Muscle layer of duodenum (tissue), 2 donors: Measurements from ENCODE around the gene DST.
"Not testable (repeated sequence)": the region's sequence is repeated elsewhere in the genome, so short reads cannot be mapped to it uniquely, and the experiment has no call there.

Experiments
- H3K27ac ChIP-seq: one replicate; pipeline ENCODE4 v1.7.0; 2013; ENCODE audit warnings: mild to moderate bottlenecking, low read length
- H3K27me3 ChIP-seq: one replicate; pipeline ENCODE4 v1.7.0; 2013; ENCODE audit warnings: low read depth, mild to moderate bottlenecking, control low read depth, low read length
- H3K36me3 ChIP-seq, 2 donors: one replicate each; pipeline ENCODE4 v1.7.0; 2013; ENCODE audit warnings: low read length in 2 of 2, control low read depth in 1 of 2, mild to moderate bottlenecking in 1 of 2; ENCODE audit not compliant: insufficient read depth in 2 of 2, control insufficient read depth in 1 of 2
- H3K4me1 ChIP-seq, 2 donors: one replicate each; pipeline ENCODE4 v1.7.0; 2013; ENCODE audit warnings: low read length in 2 of 2, mild to moderate bottlenecking in 2 of 2, control low read depth in 1 of 2, moderate library complexity in 1 of 2; ENCODE audit not compliant: insufficient read depth in 2 of 2, control insufficient read depth in 1 of 2
- H3K4me3 ChIP-seq, 2 donors: one replicate each; pipeline ENCODE4 v1.7.0; 2013; ENCODE audit warnings: low read length in 2 of 2, low read depth in 1 of 2, mild to moderate bottlenecking in 1 of 2
- H3K9me3 ChIP-seq, 2 donors: one replicate each; pipeline ENCODE4 v1.7.0; 2013; ENCODE audit warnings: low read length in 2 of 2, control low read depth in 1 of 2, mild to moderate bottlenecking in 1 of 2; ENCODE audit not compliant: control insufficient read depth in 1 of 2
- donor health status: healthy.

The DST gene

GRCh38 chr6:56570413-56571359, 72.0 kb downstream of the DST start:
- H3K27ac ChIP-seq = no peak overlapping the region
- H3K9me3 ChIP-seq = no peaks in the 10 kb centered on the region
- H3K36me3 ChIP-seq = peaks cover 0 to 11% of the 10 kb centered on the region in 2 donors
- H3K4me3 ChIP-seq = no peak overlapping the region
- peaks cover 0 to 16% of the 10 kb centered on the region in 2 donors for H3K4me1 ChIP-seq
- no peaks in the 10 kb centered on the region for H3K27me3 ChIP-seq

DNA sequence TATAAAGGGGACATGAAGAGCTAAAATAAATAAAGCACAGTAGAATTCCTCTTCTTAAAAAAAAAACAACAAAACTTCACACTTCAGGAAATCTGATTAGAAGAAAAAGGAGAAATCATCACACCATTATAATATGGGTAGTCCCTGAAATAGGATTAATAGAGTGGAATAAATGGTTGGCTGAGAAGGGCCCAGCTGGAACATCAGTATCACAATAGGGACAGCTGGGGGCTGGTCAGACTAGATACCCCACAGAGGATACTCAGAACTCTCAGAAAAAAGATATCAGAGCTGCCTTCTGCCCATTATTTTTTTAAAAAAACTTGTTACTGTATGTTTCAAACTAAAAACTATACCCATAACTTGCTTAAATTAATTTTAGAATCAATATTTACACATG, 75.2 kb downstream of the DST start:
- H3K27me3 ChIP-seq = no peaks in the 10 kb centered on the region
- H3K27ac ChIP-seq = no peak overlapping the region
- no peak overlapping the region for H3K4me3 ChIP-seq
- peaks cover 0 to 9% of the 10 kb centered on the region in 2 donors for H3K36me3 ChIP-seq
- no peaks in the 10 kb centered on the region for H3K9me3 ChIP-seq
- H3K4me1 ChIP-seq = peaks cover 0 to 2% of the 10 kb centered on the region in 2 donors

DNA sequence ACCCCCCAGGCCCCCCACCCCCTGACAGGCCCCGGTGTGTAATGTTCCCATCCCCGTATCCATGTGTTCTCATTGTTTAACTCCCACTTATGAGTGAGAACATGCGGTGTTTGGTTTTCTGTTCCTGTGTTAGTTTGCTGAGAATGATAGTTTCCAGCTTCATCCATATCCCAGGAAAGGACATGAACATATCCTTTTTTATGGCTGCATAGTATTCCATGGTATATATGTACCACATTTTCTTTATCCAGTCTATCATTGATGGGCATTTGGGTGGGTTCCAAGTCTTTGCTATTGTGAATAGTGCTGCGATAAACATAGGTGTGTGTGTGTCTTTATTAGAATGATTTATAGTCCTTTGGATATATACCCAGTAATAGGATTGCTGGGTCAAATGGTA, 80.0 kb downstream of the DST start:
- H3K27ac ChIP-seq, H3K4me1 ChIP-seq, H3K27me3 ChIP-seq, H3K9me3 ChIP-seq, H3K4me3 ChIP-seq: not testable (repeated sequence)
- peaks cover 8 to 25% of the 10 kb centered on the region in 2 donors for H3K36me3 ChIP-seq

GRCh38 chr6:56556751-56557540, 85.7 kb downstream of the DST start:
- Histone ChIP-seq H3K27ac (no peak overlapping the region), H3K4me3 (no peak overlapping the region), H3K27me3 (no peaks in the 10 kb centered on the region), H3K36me3 (peaks cover 23% of the 10 kb centered on the region in 2 donors), H3K9me3 (no peaks in the 10 kb centered on the region), H3K4me1 (peaks cover 9 to 22% of the 10 kb centered on the region in 2 donors)

DNA sequence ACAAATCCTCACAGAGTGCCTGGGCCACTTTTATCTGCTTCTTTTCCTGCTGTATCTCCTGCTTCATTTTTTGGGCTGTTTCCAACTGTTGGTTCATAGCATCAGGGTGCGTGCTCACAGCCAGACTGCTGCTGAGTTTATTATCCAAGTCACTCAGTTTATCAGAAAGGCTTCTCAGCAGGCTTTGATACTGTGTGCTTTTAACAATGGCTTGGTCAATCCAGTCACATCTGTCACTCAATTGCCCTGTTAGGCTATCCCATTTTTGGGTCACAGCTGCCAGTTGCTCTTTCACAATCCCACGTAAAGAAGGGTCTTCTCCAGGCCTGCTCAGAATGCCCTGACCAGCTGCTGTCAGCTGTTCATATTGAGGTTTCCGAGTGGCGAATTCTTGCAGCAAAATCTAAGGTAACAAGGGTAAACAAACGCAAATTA, 87.2 kb downstream of the DST start:
- Histone ChIP-seq H3K4me1 (peaks cover 9 to 35% of the 10 kb centered on the region in 2 donors), H3K36me3 (peaks cover 20 to 23% of the 10 kb centered on the region in 2 donors), H3K4me3 (no peak overlapping the region), H3K27ac (no peak overlapping the region), H3K27me3 (no peaks in the 10 kb centered on the region), H3K9me3 (no peaks in the 10 kb centered on the region)

GRCh38 chr6:56552187-56553130, 90.2 kb downstream of the DST start:
- Histone ChIP-seq H3K27ac (no peak overlapping the region), H3K9me3 (no peaks in the 10 kb centered on the region), H3K4me1 (peaks cover 9 to 50% of the 10 kb centered on the region in 2 donors), H3K27me3 (no peaks in the 10 kb centered on the region), H3K4me3 (no peak overlapping the region), H3K36me3 (peaks cover 11 to 15% of the 10 kb centered on the region in 2 donors)

DNA sequence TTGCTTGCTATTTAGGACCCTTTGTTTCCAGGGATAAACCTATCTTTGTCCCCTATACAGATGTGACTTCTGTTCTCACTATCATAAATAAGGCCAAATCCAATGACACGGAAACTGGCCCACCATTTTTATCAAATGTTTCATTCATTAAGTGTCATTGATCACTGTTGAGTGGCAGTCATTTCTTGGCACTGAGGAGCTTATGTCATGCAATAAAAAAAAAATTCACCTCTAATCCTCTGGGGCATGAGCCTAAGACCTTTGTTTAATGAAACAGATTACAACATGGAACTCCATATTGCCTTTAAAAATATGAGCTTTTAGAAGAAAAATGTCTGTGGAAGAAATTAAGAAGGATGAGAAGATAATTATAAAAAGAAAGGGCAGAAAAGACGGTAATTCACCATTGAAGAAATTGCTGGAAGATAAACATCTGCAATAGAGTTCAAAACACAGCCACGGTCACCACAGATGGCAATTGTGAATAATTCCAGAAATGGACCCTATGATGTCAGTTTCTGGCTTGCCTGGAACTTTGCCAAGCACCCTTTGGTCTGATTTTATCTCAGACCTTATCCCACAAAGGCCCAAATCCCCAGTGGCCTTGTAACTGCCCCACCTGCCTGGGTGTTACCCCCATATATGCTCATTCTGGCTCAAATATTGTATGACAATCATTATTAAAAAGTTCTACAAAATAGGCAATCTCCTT, 91.1 kb downstream of the DST start:
- Histone ChIP-seq H3K9me3 (no peaks in the 10 kb centered on the region), H3K27ac (no peak overlapping the region), H3K4me1 (peaks cover 9 to 59% of the 10 kb centered on the region in 2 donors), H3K4me3 (no peak overlapping the region), H3K27me3 (no peaks in the 10 kb centered on the region), H3K36me3 (peaks cover 11% of the 10 kb centered on the region in 2 donors)

DNA sequence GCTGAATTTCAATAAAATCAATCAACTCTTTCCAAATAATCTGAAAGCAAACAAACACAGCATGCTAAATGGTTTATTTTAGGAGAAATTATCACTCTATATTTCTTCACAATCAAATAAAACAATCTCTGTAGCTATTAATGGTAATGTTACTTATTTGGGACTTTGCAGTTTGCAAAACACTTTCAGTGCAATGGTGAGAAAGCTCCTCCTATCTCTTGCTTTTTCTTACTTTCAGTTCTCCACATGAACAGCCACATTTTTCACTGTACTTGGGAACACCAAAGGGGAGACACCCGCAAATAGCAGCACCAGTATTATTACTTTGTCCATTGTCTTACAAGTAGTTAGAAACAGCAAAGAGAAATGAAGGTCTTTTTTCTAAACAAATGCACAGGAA, 92.4 kb downstream of the DST start:
- H3K27ac ChIP-seq = peak overlapping the region; percentile 21
- H3K4me3 ChIP-seq = peak overlapping the region; percentile 26 to 28
- peaks cover 4 to 58% of the 10 kb centered on the region in 2 donors for H3K4me1 ChIP-seq
- H3K27me3 ChIP-seq = no peaks in the 10 kb centered on the region
- H3K9me3 ChIP-seq = no peaks in the 10 kb centered on the region
- peaks cover 11% of the 10 kb centered on the region in 2 donors for H3K36me3 ChIP-seq

DNA sequence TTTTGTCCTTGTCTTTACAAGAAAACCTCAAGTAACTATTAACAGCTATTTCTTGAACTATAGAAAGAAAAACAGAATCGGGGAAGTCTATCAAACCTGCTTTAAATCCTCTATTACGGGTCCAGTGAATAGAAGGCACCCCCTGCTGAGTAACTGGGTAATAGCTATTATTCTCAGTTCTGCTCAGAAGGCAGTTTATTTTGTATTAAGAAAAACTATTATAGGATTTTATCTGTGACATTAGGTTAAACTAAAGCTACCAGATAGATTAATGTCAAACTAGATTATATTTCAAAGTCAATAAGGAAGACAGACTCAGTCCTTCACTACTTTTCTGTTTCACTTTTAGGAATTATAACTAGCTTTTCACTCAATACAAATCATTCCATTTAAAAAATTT, 93.7 kb downstream of the DST start:
- Histone ChIP-seq H3K27me3 (no peaks in the 10 kb centered on the region), H3K9me3 (no peaks in the 10 kb centered on the region), H3K4me1 (peaks cover 0 to 53% of the 10 kb centered on the region in 2 donors), H3K36me3 (peaks cover 4 to 11% of the 10 kb centered on the region in 2 donors), H3K27ac (peak overlapping the region; percentile 9), H3K4me3 (no peak overlapping the region)

GRCh38 chr6:56547687-56548086, 95.0 kb downstream of the DST start:
- H3K36me3 ChIP-seq = peaks cover 0 to 5% of the 10 kb centered on the region in 2 donors
- H3K27me3 ChIP-seq = no peaks in the 10 kb centered on the region
- H3K9me3 ChIP-seq = no peaks in the 10 kb centered on the region
- H3K27ac ChIP-seq = no peak overlapping the region
- H3K4me3 ChIP-seq = no peak overlapping the region
- peaks cover 0 to 46% of the 10 kb centered on the region in 2 donors for H3K4me1 ChIP-seq
